GM13977 (cell line): ENCODE data around the gene CYP2A7.
"Not testable (repeated sequence)": the region's sequence is repeated elsewhere in the genome, so short reads cannot be mapped to it uniquely, and the experiment has no call there.

Experiments used
- DNase-seq: peaks from one replicate; pipeline ENCODE4 v3.0.0; 2012; ENCODE audit warnings: low spot score
- in situ Hi-C: fragments of 300-500 bp; cut with MboI; formaldehyde crosslinking; loops from one replicate; pipeline ENCODE4 v1.12.0; 2022; ENCODE audit warnings: low sequenced_read_pairs, low pct_unique_long_range_greater_than_20kb, mixed read lengths, inconsistent platforms; ENCODE audit not compliant: unreplicated experiment

The CYP2A7 gene

GRCh38 chr19:40825460-40826095 is 56.5 kb downstream of the CYP2A7 start:
- in situ Hi-C loops, DNase-seq: not testable (repeated sequence)
